Type B pancreatic cell (in vitro differentiated cells): Measurements from ENCODE around the gene ADGRG3. TPM values are rescaled to one million over a fixed set of nuclear protein-coding genes. Genes with fewer than 3 reads are reported as not detected.
"Not testable (repeated sequence)": the region's sequence is repeated elsewhere in the genome, so short reads cannot be mapped to it uniquely, and the experiment has no call there.

Source experiments
- DNase-seq: peaks from one replicate; pipeline ENCODE4 v3.0.0; 2021; ENCODE audit warnings: mixed read lengths; ENCODE audit not compliant: unreplicated experiment; ENCODE audit errors: extremely low spot score
- H3K27ac Mint-ChIP-seq: 2 replicates; pipeline ENCODE4 v1.8.0; 2021; ENCODE audit warnings: mild to moderate bottlenecking, mixed read lengths
- H3K27me3 Mint-ChIP-seq: 2 replicates; pipeline ENCODE4 v1.8.0; 2021; ENCODE audit warnings: mixed read lengths
- H3K36me3 Mint-ChIP-seq: 2 replicates; pipeline ENCODE4 v1.8.0; 2021; ENCODE audit warnings: mixed read lengths
- H3K4me1 Mint-ChIP-seq: one replicate; pipeline ENCODE4 v1.8.0; 2021; ENCODE audit warnings: mixed read lengths; ENCODE audit not compliant: unreplicated experiment
- H3K4me3 Mint-ChIP-seq: 2 replicates; pipeline ENCODE4 v1.8.0; 2021; ENCODE audit warnings: mild to moderate bottlenecking, mixed read lengths
- H3K9me3 Mint-ChIP-seq: 2 replicates; pipeline ENCODE4 v1.8.0; 2021; ENCODE audit warnings: mixed read lengths
- total RNA-seq: library from RNA; stranded (reverse); gene quantifications from 2 replicates; pipeline ENCODE4 v1.2.1, GENCODE V29; 2021; ENCODE audit warnings: low replicate concordance
- TF ChIP-seq, protein P1 (sequence below): fragments of 200-600 bp; sonication (generic); conservative IDR thresholded peaks from 2 replicates; pipeline ENCODE4 v1.5.0; 2021; ENCODE audit warnings: antibody characterized with exemption, mild to moderate bottlenecking

The ADGRG3 gene
- total RNA-seq, 1 donor from 2014 or later = not detected

DNA sequence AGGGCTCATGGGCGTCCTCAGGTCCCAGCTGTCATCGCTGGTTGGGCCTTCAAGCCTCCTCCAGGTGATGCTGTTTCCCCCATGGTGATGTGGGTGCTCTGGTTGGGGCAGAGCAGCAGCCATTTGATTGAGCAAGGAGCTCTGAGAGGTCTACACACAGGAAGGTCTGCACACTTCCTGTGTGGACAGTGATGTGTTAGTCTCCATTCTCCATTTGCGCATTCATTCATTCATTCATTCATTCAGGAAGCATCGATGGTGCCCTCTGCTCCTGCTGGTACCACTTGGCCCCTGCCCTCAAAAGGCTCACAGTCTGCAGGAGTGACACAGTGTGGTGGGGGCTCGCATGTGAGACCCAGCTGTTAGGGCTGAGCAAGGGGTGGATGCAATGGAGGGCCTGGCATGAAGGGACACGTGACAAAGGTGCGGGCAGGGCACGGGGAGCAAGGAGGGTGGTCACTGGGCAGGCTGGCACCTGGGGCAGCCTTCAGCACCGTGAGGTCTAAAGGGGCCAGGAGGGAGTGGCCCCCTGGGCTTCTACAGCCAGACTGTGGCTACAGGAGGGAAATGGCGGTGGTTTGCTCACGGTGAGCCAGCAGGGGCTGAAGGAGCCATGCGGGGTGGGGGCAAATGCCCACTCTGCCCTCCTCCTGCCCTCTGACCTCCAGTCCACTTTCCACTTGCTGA, 1.5 kb downstream of the ADGRG3 start:
- no peak for DNase-seq
- Mint-ChIP-seq H3K27ac (peak overlapping the region; percentile 56), H3K4me1 (peaks cover 10% of the 10 kb centered on the region), H3K4me3 (no peak overlapping the region), H3K36me3 (no peaks in the 10 kb centered on the region), H3K27me3 (peaks cover 6% of the 10 kb centered on the region), H3K9me3 (no peaks in the 10 kb centered on the region)
- TF ChIP-seq, protein P1, sequence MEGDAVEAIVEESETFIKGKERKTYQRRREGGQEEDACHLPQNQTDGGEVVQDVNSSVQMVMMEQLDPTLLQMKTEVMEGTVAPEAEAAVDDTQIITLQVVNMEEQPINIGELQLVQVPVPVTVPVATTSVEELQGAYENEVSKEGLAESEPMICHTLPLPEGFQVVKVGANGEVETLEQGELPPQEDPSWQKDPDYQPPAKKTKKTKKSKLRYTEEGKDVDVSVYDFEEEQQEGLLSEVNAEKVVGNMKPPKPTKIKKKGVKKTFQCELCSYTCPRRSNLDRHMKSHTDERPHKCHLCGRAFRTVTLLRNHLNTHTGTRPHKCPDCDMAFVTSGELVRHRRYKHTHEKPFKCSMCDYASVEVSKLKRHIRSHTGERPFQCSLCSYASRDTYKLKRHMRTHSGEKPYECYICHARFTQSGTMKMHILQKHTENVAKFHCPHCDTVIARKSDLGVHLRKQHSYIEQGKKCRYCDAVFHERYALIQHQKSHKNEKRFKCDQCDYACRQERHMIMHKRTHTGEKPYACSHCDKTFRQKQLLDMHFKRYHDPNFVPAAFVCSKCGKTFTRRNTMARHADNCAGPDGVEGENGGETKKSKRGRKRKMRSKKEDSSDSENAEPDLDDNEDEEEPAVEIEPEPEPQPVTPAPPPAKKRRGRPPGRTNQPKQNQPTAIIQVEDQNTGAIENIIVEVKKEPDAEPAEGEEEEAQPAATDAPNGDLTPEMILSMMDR = no peak

DNA sequence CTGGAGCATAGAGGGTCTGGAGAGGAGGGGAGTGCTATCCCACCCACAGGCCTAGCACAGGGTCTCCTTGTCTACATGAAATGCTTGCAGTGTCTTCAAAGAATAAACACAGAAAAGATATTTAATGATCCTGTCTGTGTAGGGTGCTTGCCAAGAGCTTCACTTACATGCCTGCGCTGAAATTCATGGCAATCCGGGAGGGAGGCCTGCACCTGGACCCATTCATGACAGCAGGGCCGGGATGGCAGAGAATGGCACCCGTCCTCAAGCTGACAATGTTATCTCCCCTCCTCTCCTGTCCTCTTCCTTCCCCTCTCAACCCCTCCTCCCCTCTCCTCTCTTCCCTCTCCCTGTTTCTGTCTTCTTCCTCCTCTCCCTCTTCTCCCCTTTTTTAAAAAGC, 2.1 kb downstream of the ADGRG3 start:
- DNase-seq = no peak
- H3K27ac Mint-ChIP-seq = no peak overlapping the region
- H3K27me3 Mint-ChIP-seq = peaks cover 6% of the 10 kb centered on the region

DNA sequence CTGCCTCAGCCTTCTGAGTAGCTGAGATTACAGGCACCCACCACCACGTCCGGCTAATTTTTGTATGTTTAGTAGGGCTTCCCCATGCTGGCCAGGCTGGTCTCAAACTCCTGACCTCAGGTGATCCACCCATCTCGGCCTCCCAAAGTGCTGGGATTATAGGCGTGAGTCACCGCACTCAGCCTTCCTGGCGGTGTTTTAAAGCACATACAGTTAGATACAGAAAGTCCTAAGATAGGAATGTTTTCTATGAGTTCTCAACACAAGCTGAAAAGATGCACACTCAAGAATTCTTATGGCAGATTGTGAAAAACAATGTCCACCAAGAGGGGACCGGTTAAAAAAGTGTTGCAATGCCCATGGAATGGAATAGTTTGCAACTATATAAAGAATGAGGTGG, 3.3 kb downstream of the ADGRG3 start:
- not testable (repeated sequence) for H3K27me3 Mint-ChIP-seq, H3K36me3 Mint-ChIP-seq, H3K9me3 Mint-ChIP-seq, H3K27ac Mint-ChIP-seq, H3K4me3 Mint-ChIP-seq, DNase-seq
- H3K4me1 Mint-ChIP-seq = peaks cover 19% of the 10 kb centered on the region

More for the DNA sequence above, 2.1 kb downstream of the ADGRG3 start:
- Mint-ChIP-seq H3K9me3 (no peaks in the 10 kb centered on the region), H3K4me1 (peaks cover 10% of the 10 kb centered on the region), H3K36me3 (no peaks in the 10 kb centered on the region), H3K4me3 (no peak overlapping the region)
- TF ChIP-seq, protein P1 = no peak

DNA sequence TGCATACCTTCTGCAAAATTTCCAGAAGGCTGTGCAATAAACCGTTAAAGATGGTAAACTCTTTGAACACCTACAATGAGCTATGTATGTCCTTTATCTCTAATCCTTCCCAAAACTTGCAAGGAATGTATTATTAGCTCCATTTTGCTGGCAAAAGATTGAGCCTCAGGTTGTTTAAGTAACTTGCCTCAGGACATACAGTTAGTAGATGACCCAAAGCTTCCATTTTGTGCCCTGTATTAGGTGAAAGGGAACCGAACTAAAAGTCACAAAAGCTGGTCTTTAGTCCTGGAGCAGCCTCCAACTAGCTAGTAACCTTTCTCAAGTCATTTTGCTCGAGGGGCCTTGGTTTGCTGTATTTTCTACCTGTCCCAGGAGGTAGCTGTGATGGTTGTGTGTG, 4.3 kb downstream of the ADGRG3 start:
- H3K4me3 Mint-ChIP-seq = no peak overlapping the region

DNA sequence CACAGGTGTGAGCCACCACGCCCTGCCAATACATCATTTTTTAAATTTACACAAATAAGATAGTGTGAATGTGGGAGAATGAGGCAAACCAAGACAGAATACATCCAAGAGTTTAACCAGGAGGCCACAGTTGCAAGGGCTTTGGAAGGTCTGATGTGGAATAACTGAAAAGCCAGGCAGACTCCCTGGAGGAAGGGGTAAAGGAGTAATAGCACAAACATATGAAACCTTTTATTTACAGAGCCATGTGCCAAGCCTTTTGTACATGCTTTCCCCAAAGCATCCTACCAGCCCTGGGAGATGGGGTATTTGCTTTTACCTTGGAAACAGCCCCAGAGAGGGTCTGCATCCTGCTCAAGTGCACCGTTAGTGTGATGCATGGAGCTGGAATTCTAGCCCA, 4.7 kb downstream of the ADGRG3 start:
- Mint-ChIP-seq H3K36me3 (no peaks in the 10 kb centered on the region), H3K9me3 (no peaks in the 10 kb centered on the region), H3K4me1 (peaks cover 27% of the 10 kb centered on the region), H3K27ac (no peak overlapping the region), H3K27me3 (peaks cover 6% of the 10 kb centered on the region), H3K4me3 (no peak overlapping the region)
- TF ChIP-seq, protein P1 = no peak
- DNase-seq = no peak

More for the DNA sequence above, 4.3 kb downstream of the ADGRG3 start:
- peaks cover 6% of the 10 kb centered on the region for H3K27me3 Mint-ChIP-seq
- no peaks in the 10 kb centered on the region for H3K36me3 Mint-ChIP-seq
- H3K27ac Mint-ChIP-seq = no peak overlapping the region
- TF ChIP-seq, protein P1 = no peak
- DNase-seq = no peak
- no peaks in the 10 kb centered on the region for H3K9me3 Mint-ChIP-seq
- H3K4me1 Mint-ChIP-seq = peaks cover 23% of the 10 kb centered on the region

DNA sequence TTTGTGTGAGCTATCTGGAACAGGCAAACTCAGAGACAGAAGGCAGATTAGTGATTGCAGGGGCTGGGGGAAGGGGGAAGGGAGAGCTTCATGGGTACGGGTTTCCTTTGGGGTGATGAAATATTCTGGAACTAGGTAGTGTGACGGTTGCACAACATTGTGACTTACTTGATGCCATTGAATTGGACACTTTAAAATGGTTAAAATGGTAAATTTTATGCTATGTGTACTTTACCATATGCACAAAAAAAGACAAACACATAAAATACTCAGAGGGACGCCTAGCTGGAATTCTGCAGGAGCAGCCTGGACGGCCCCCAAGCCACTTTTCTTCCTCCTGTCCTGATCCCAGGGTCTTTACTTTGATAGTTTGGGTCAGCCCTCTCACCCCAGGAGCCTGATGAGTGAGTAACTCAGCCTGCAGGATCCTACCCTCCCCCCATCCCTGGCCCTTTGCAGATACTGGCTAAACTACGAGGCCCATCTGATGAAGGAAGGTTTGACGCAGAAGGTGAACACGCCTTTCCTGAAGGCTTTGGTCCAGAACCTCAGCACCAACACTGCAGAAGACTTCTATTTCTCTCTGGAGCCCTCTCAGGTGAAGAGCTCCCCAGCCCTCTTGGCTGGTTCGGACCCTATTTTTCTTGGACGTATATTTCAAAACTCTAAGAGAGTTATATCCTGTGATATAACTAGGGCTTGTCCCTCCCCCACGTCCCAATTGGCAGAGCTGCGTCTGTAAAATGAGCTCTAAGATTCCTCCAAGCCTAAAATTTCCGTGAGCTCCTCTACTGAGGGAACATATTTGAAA, 7.8 kb downstream of the ADGRG3 start:
- no peak for DNase-seq
- Mint-ChIP-seq H3K36me3 (no peaks in the 10 kb centered on the region), H3K9me3 (no peaks in the 10 kb centered on the region), H3K4me3 (no peak overlapping the region), H3K27me3 (peaks cover 6% of the 10 kb centered on the region), H3K4me1 (peaks cover 25% of the 10 kb centered on the region), H3K27ac (no peak overlapping the region)
- TF ChIP-seq, protein P1 = no peak
